Peyer's patch (tissue), 4 donors: ENCODE results near the gene HHAT.

ENCODE experiments used
- CTCF ChIP-seq, 6 experiments: fragments of 450-650 bp in 4 of 6; fragments of 200-600 bp in 2 of 6; sonication (generic) in 1 of 6; IDR thresholded peaks; one replicate each; pipeline ENCODE4 v1.5.1; 2017 to 2019; ENCODE audit warnings: antibody characterized with exemption in 6 of 6, mild to moderate bottlenecking in 3 of 6, moderate library complexity in 1 of 6
- POLR2A ChIP-seq, 2 donors: fragments of 450-650 bp; IDR thresholded peaks; one replicate each; pipeline ENCODE4 v1.5.1; 2017; ENCODE audit warnings: antibody characterized with exemption in 2 of 2, mild to moderate bottlenecking in 2 of 2, moderate library complexity in 2 of 2

GRCh38 chr1:210398466-210398865 is 69.8 kb downstream of the HHAT start:
- TF ChIP-seq CTCF (IDR thresholded peaks at IDR 0.05): no peak
- TF ChIP-seq POLR2A (IDR thresholded peaks at IDR 0.05): no peak
